Trophoblast cell (in vitro differentiated cells and primary cell): ENCODE data around the gene CSNK2A1.
"Not testable (repeated sequence)": the region's sequence is repeated elsewhere in the genome, so short reads cannot be mapped to it uniquely, and the experiment has no call there.

Experiments
- DNase-seq, 2 donors: peaks; one replicate each; pipeline ENCODE4 v3.0.0-alpha.2; 2016
- H2AFZ ChIP-seq: 2 replicates; pipeline ENCODE4 v1.6.1; 2013; ENCODE audit warnings: low read length, moderate library complexity, mild to moderate bottlenecking; ENCODE audit not compliant: insufficient read depth, poor library complexity
- H2AK5ac ChIP-seq: 2 replicates; pipeline ENCODE4 v1.6.1; 2013; ENCODE audit warnings: mild to moderate bottlenecking, low read length
- H2BK120ac ChIP-seq: 2 replicates; pipeline ENCODE4 v1.6.1; 2013; ENCODE audit warnings: low read length, mild to moderate bottlenecking, moderate library complexity; ENCODE audit not compliant: insufficient read depth, poor library complexity
- H2BK12ac ChIP-seq: 2 replicates; pipeline ENCODE4 v1.6.1; 2013; ENCODE audit warnings: mild to moderate bottlenecking, low read length, moderate library complexity
- H2BK5ac ChIP-seq: 2 replicates; pipeline ENCODE4 v1.6.1; 2013; ENCODE audit warnings: low read length, low read depth, moderate library complexity, mild to moderate bottlenecking; ENCODE audit not compliant: poor library complexity
- H3K14ac ChIP-seq: 2 replicates; pipeline ENCODE4 v1.6.1; 2013; ENCODE audit warnings: mild to moderate bottlenecking, low read length
- H3K18ac ChIP-seq: 2 replicates; pipeline ENCODE4 v1.6.1; 2013; ENCODE audit warnings: mild to moderate bottlenecking, low read length
- H3K23ac ChIP-seq: 2 replicates; pipeline ENCODE4 v1.6.1; 2013; ENCODE audit warnings: low read length
- H3K27ac ChIP-seq: 2 replicates; pipeline ENCODE4 v1.5.1; 2013; ENCODE audit warnings: low read depth, mild to moderate bottlenecking, inconsistent platforms, low read length, moderate library complexity
- H3K27me3 ChIP-seq: 2 replicates; pipeline ENCODE4 v1.6.1; 2013; ENCODE audit warnings: inconsistent platforms, mild to moderate bottlenecking, low read length, moderate library complexity; ENCODE audit not compliant: insufficient read depth
- H3K36me3 ChIP-seq, 2 experiments: 1 replicate in 1 of 2; 2 replicates in 1 of 2; pipeline ENCODE4 v1.6.1; 2013; ENCODE audit warnings: low read length in 2 of 2, mild to moderate bottlenecking in 2 of 2, moderate library complexity in 1 of 2; ENCODE audit not compliant: insufficient read depth in 2 of 2, control insufficient read depth in 1 of 2
- H3K4ac ChIP-seq: 2 replicates; pipeline ENCODE4 v1.6.1; 2013; ENCODE audit warnings: low read depth, mild to moderate bottlenecking, low read length, moderate library complexity
- H3K4me1 ChIP-seq, 2 experiments: 1 replicate in 1 of 2; 2 replicates in 1 of 2; pipeline ENCODE4 v1.6.1; 2013; ENCODE audit warnings: low read length in 2 of 2, mild to moderate bottlenecking in 2 of 2, moderate library complexity in 1 of 2; ENCODE audit not compliant: insufficient read depth in 2 of 2, control insufficient read depth in 1 of 2
- H3K4me2 ChIP-seq: 2 replicates; pipeline ENCODE4 v1.6.1; 2013; ENCODE audit warnings: inconsistent platforms, mild to moderate bottlenecking, low read length, moderate library complexity
- H3K4me3 ChIP-seq: 2 replicates; pipeline ENCODE4 v1.5.1; 2013; ENCODE audit warnings: mild to moderate bottlenecking, low read depth, low read length, inconsistent platforms
- H3K79me1 ChIP-seq: one replicate; pipeline ENCODE4 v1.6.1; 2013; ENCODE audit warnings: low read length
- H3K79me2 ChIP-seq: 2 replicates; pipeline ENCODE4 v1.6.1; 2013; ENCODE audit warnings: low read length, mild to moderate bottlenecking; ENCODE audit not compliant: control insufficient read depth, insufficient read depth, poor library complexity
- H3K9ac ChIP-seq: 2 replicates; pipeline ENCODE4 v1.6.1; 2013; ENCODE audit warnings: mild to moderate bottlenecking, low read length
- H3K9me3 ChIP-seq: 2 replicates; pipeline ENCODE4 v1.6.1; 2013; ENCODE audit warnings: low read depth, mild to moderate bottlenecking, control low read depth, inconsistent platforms, low read length; ENCODE audit not compliant: insufficient read depth
- H4K12ac ChIP-seq: 2 replicates; pipeline ENCODE4 v1.6.1; 2013; ENCODE audit warnings: low read depth, mild to moderate bottlenecking, low read length, moderate library complexity
- H4K8ac ChIP-seq: 2 replicates; pipeline ENCODE4 v1.6.1; 2013; ENCODE audit warnings: low read depth, mild to moderate bottlenecking, low read length, moderate library complexity
- H4K91ac ChIP-seq: one replicate; pipeline ENCODE4 v1.6.1; 2013; ENCODE audit warnings: low read depth, mild to moderate bottlenecking, low read length, moderate library complexity
- WGBS: extraction: QIAGEN DNeasy Blood & Tissue Kit; methylation state at CpG from one replicate; pipeline ENCODE4 v1.1.7; 2013; ENCODE audit warnings: missing lambda C conversion rate; ENCODE audit not compliant: insufficient read length, insufficient coverage; ENCODE audit errors: extremely low coverage; 5-methylcytosine and 5-hydroxymethylcytosine counted together

Gene CSNK2A1

DNA sequence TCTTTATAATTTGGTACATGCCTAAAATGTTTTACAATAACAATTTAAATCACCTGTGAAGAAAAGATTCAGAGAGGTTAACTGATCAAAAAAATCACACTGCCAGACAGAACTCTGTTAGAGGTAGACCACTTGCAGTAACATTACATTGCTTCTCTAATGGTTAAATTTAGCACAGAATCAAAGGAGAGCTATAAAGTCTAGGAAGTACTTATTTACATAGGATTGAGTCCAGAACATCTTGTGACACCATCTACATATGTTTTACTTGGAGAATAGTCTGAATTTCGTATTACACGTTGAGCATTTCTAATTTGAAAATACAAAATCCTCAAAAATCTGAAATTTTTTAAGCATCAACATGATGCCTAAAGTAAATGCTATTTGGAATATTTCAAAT lies 64.1 kb downstream of the CSNK2A1 start:
- Histone ChIP-seq H3K79me1 (no peaks in the 10 kb centered on the region), H3K4me2 (no peak overlapping the region), H4K12ac (no peak overlapping the region), H2AK5ac (no peak overlapping the region), H3K4me3 (no peak overlapping the region), H3K4ac (no peak overlapping the region), H2AFZ (no peak overlapping the region), H3K27ac (no peak overlapping the region), H3K9ac (no peak overlapping the region), H4K8ac (no peak overlapping the region), H3K14ac (no peak overlapping the region), H2BK120ac (no peak overlapping the region), H4K91ac (no peak overlapping the region), H3K36me3 (peaks cover 16 to 43% of the 10 kb centered on the region in 2 experiments), H3K18ac (no peak overlapping the region), H3K27me3 (no peaks in the 10 kb centered on the region), H2BK5ac (no peak overlapping the region), H3K23ac (no peak overlapping the region), H2BK12ac (no peak overlapping the region), H3K9me3 (no peaks in the 10 kb centered on the region), H3K79me2 (no peaks in the 10 kb centered on the region), H3K4me1 (no peaks in the 10 kb centered on the region)
- DNase-seq, result no peak
- no CpG with 5 or more reads among the region's 2 CpGs for WGBS

DNA sequence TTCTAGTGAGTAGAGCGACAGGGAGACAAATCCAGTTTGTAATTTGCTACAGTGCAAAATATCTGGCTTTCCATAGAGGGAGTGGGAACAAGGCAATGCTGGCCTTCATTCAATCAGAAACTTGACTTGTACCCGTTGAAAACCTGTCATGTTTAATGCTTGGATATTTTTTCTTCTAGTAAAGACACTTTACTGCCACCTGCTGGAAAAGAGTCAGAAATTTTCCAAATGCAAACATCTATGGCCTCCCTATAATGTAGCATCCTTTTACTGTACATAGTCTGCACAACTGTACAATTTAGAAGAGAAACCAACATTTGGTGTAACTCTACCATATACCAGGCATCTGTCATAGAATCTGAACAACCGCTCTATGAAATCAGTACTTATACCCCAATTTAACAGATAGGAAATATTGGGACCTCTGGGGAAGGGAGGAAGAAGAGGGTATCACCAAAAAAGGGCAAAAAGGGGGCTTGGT lies 64.6 kb downstream of the CSNK2A1 start:
- no peak overlapping the region for H4K91ac ChIP-seq
- H4K8ac ChIP-seq, result no peak overlapping the region
- H2AFZ ChIP-seq, result no peak overlapping the region
- H3K79me1 ChIP-seq, result no peaks in the 10 kb centered on the region
- no peak overlapping the region for H3K18ac ChIP-seq
- H3K4ac ChIP-seq, result no peak overlapping the region
- H3K9me3 ChIP-seq, result no peaks in the 10 kb centered on the region
- no peak overlapping the region for H2BK120ac ChIP-seq
- no peak overlapping the region for H3K27ac ChIP-seq
- H3K14ac ChIP-seq, result no peak overlapping the region
- peak; percentile 34 to 93 for DNase-seq
- H3K36me3 ChIP-seq, result peaks cover 14 to 39% of the 10 kb centered on the region in 2 experiments
- H3K4me2 ChIP-seq, result no peak overlapping the region
- H4K12ac ChIP-seq, result no peak overlapping the region
- WGBS, result no CpG with 5 or more reads among the region's 3 CpGs
- H3K23ac ChIP-seq, result no peak overlapping the region
- no peak overlapping the region for H2BK12ac ChIP-seq
- no peaks in the 10 kb centered on the region for H3K27me3 ChIP-seq
- H3K79me2 ChIP-seq, result no peaks in the 10 kb centered on the region
- H3K9ac ChIP-seq, result no peak overlapping the region
- no peak overlapping the region for H3K4me3 ChIP-seq
- H2BK5ac ChIP-seq, result no peak overlapping the region
- no peaks in the 10 kb centered on the region for H3K4me1 ChIP-seq
- no peak overlapping the region for H2AK5ac ChIP-seq

DNA sequence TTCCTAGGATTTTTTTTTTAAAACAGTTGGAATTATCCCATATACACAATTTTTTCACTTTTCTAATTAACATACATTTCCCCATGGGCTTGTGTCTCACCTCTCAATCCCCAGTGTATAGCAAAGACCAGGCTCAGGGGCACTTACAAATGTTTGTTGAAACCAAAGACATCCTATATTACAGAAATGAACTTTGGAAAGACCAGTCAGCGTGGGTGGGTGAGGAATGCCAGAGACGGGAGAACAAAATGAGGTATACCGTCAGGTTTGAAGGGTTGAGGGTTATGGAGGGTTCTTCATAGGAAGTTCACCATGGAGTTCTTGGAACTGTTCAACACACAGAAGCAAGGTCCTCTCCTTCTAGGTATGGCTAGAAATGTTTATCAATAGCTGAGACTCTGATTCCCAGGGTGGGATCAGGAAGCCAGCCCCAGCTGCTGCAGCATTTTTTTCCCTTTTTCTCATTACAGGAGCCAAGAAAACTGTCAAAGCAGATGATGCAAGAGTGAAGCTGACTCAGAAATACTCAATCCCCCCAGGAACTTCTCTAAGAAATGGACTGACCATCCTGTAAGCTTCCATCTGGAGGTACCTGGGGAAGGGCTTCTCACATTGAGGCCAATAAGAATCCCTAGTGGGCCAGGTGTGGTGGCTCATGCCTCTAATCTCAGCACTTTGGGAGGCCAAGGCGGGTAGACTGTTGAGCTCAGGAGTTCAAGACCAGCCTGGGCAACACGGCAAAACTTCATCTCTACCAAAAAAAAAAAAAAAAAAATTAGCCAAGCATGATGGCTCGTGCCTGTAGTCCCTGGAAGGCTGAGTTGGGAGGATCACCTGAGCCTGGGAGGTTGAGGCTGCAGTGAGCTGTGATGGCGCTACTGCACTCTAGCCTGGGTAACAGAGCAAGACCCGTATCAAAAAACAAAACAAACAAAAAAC lies 65.3 kb downstream of the CSNK2A1 start:
- no peak overlapping the region for H2AFZ ChIP-seq
- H2BK5ac ChIP-seq, result no peak overlapping the region
- no peak overlapping the region for H2AK5ac ChIP-seq
- no peak overlapping the region for H3K9ac ChIP-seq
- H4K8ac ChIP-seq, result no peak overlapping the region
- H3K79me2 ChIP-seq, result no peaks in the 10 kb centered on the region
- no peaks in the 10 kb centered on the region for H3K27me3 ChIP-seq
- no peak overlapping the region for H3K27ac ChIP-seq
- H3K4me1 ChIP-seq, result no peaks in the 10 kb centered on the region
- no peak overlapping the region for H3K14ac ChIP-seq
- H3K9me3 ChIP-seq, result no peaks in the 10 kb centered on the region
- WGBS, result no CpG with 5 or more reads among the region's 8 CpGs
- H3K18ac ChIP-seq, result peak overlapping the region; percentile 23
- no peak overlapping the region for H3K23ac ChIP-seq
- no peak overlapping the region for H2BK120ac ChIP-seq
- no peak overlapping the region for H3K4ac ChIP-seq
- no peak overlapping the region for H4K91ac ChIP-seq
- H2BK12ac ChIP-seq, result no peak overlapping the region
- no peak for DNase-seq
- H4K12ac ChIP-seq, result no peak overlapping the region
- H3K79me1 ChIP-seq, result no peaks in the 10 kb centered on the region
- H3K4me3 ChIP-seq, result no peak overlapping the region
- peaks cover 12 to 38% of the 10 kb centered on the region in 2 experiments for H3K36me3 ChIP-seq
- H3K4me2 ChIP-seq, result no peak overlapping the region

DNA sequence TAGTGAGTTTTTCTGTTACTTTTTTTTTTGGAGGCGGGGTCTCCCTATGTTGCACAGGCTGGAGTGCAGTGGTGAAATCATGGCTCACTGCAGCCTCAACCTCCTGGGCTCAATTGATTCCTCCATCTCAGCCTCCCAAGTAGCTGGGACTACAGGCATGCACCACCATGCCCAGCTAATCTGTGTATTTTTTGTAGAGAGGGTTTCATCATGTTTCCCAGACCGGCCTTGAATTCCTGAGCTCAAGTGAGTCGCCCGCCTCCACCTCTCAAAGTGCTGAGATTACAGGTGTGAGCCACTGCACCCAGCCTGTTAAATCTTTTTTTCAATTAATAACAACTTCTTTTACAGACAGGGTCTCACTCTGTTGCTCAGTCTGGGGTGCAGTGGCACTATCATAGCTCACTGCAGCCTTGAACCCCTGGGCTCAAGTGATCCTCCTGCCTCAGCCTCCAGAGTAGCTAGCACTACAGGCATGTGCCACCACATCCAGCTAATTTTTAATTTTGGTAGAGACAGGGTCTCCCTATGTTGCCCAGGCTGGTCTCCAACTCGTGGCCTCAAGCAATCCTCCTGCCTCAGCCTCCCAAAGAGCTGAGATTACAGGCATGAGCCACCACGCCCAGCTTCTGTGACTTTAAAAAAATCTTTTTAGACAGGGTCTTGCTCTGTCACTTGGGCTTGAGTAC lies 66.9 kb downstream of the CSNK2A1 start:
- H3K4me1 ChIP-seq, H3K4me2 ChIP-seq, H3K23ac ChIP-seq, H2AK5ac ChIP-seq, H4K8ac ChIP-seq, H3K18ac ChIP-seq, H2BK120ac ChIP-seq, H3K14ac ChIP-seq, H4K12ac ChIP-seq, H3K79me1 ChIP-seq, H2BK12ac ChIP-seq, H3K9me3 ChIP-seq, H2BK5ac ChIP-seq, H2AFZ ChIP-seq, H3K4ac ChIP-seq, H3K27ac ChIP-seq, H4K91ac ChIP-seq, H3K9ac ChIP-seq, H3K79me2 ChIP-seq, H3K4me3 ChIP-seq, H3K27me3 ChIP-seq: not testable (repeated sequence)
- H3K36me3 ChIP-seq, result peaks cover 10 to 33% of the 10 kb centered on the region in 2 experiments
- WGBS, result no CpG with 5 or more reads among the region's 6 CpGs
- DNase-seq, result peak in 1 of 2 donors; percentile 47
